Measurements from ENCODE around the gene TRAF3IP3. TPM values are rescaled to one million over a fixed set of nuclear protein-coding genes. Genes with fewer than 3 reads are reported as not detected.

The TRAF3IP3 gene
- total RNA-seq, 1 experiment from 2014 or later = not detected

DNA sequence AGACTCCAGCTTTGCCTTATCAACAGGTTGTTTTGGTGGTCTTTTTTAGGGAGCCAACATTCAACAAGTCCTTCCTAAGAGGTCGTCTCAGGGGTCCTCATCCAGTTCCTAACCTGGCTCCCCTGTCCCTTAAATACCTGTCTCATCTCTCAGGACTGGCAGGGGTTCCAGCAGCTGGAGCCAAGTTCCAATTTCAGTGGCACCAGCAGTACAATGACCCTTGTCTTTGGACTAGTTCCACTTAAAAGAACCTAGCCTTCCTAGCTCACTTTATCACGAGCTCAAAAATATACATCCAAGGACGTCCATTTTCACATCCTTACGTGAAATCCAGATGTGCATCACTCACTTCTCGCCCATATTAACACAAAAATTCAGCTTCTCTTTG is 18.7 kb upstream of the TRAF3IP3 start:
- no peaks in the 10 kb centered on the region for H3K36me3 ChIP-seq (ENCODE audit: low read depth)
- CTCF ChIA-PET = no interaction called here
- H3K27me3 ChIP-seq (ENCODE audit: insufficient read depth, low read depth) = no peaks in the 10 kb centered on the region
- no peaks in the 10 kb centered on the region for H3K9me2 ChIP-seq (ENCODE audit: insufficient read depth)
- intact Hi-C loops (cut with micrococcal nuclease; ENCODE audit: unreplicated experiment) = no loop called here
- H4K20me1 ChIP-seq (ENCODE audit: insufficient read depth) = no peaks in the 10 kb centered on the region
- H3K4me1 ChIP-seq (replicated peaks; ENCODE audit: insufficient read depth) = no peaks in the 10 kb centered on the region
- POLR2A ChIA-PET (ENCODE audit: unreplicated experiment) = no interaction called here
- H3K27ac ChIP-seq = no peak overlapping the region
- H2AFZ ChIP-seq = no peak overlapping the region
- H3K9me3 ChIP-seq (ENCODE audit: insufficient read depth, low read depth) = no peaks in the 10 kb centered on the region
- H3K4me2 ChIP-seq = no peak overlapping the region
- H3K79me2 ChIP-seq (ENCODE audit: low read depth) = no peaks in the 10 kb centered on the region
- TF ChIP-seq, protein P1, sequence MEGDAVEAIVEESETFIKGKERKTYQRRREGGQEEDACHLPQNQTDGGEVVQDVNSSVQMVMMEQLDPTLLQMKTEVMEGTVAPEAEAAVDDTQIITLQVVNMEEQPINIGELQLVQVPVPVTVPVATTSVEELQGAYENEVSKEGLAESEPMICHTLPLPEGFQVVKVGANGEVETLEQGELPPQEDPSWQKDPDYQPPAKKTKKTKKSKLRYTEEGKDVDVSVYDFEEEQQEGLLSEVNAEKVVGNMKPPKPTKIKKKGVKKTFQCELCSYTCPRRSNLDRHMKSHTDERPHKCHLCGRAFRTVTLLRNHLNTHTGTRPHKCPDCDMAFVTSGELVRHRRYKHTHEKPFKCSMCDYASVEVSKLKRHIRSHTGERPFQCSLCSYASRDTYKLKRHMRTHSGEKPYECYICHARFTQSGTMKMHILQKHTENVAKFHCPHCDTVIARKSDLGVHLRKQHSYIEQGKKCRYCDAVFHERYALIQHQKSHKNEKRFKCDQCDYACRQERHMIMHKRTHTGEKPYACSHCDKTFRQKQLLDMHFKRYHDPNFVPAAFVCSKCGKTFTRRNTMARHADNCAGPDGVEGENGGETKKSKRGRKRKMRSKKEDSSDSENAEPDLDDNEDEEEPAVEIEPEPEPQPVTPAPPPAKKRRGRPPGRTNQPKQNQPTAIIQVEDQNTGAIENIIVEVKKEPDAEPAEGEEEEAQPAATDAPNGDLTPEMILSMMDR (conservative IDR thresholded peaks at IDR 0.05) = no peak
- no peak for TF ChIP-seq EZH2 (IDR thresholded peaks at IDR 0.05; ENCODE audit: low read depth)
- H3F3A ChIP-seq (ENCODE audit: insufficient read depth, low read depth) = no peaks in the 10 kb centered on the region
- no TSS peak for BruUV-seq (replicated peaks)
- H3K4me3 ChIP-seq = no peak overlapping the region
- no peak for DNase-seq

DNA sequence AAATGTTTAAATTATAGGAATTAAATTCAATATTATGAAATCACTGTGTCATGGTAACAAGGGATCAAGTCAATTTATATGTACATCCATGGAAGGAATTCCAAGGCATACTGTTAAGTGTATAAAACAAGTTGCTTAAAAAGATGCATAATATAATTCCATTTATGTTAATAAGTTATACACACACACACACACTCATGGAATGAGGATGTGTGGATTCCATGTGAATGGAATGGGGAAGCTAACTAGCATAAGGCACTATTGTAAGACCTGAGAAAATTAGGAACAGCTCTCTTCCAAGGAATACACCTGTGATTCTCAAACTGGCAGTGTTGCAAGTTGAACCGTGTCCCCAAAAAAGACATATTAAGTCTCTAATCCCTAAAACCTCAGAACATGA is 17.6 kb upstream of the TRAF3IP3 start:
- Histone ChIP-seq H3K4me1 (replicated peaks; ENCODE audit: insufficient read depth) (no peaks in the 10 kb centered on the region), H3K27me3 (ENCODE audit: insufficient read depth, low read depth) (no peaks in the 10 kb centered on the region), H3K9me2 (ENCODE audit: insufficient read depth) (no peaks in the 10 kb centered on the region), H3K9me3 (ENCODE audit: insufficient read depth, low read depth) (no peaks in the 10 kb centered on the region), H3K4me2 (no peak overlapping the region), H3F3A (ENCODE audit: insufficient read depth, low read depth) (no peaks in the 10 kb centered on the region), H3K27ac (no peak overlapping the region), H4K20me1 (ENCODE audit: insufficient read depth) (no peaks in the 10 kb centered on the region), H2AFZ (no peak overlapping the region), H3K79me2 (ENCODE audit: low read depth) (no peaks in the 10 kb centered on the region), H3K4me3 (no peak overlapping the region), H3K36me3 (ENCODE audit: low read depth) (no peaks in the 10 kb centered on the region)
- ChIA-PET POLR2A (ENCODE audit: unreplicated experiment) (no interaction called here), CTCF (no interaction called here)
- TF ChIP-seq, protein P1 (conservative IDR thresholded peaks at IDR 0.05) = no peak
- TF ChIP-seq EZH2 (IDR thresholded peaks at IDR 0.05; ENCODE audit: low read depth) = no peak
- DNase-seq = peak in 1 of 2 experiments; percentile 45
- BruUV-seq (replicated peaks) = no TSS peak
- intact Hi-C loops (cut with micrococcal nuclease; ENCODE audit: unreplicated experiment) = no loop called here

DNA sequence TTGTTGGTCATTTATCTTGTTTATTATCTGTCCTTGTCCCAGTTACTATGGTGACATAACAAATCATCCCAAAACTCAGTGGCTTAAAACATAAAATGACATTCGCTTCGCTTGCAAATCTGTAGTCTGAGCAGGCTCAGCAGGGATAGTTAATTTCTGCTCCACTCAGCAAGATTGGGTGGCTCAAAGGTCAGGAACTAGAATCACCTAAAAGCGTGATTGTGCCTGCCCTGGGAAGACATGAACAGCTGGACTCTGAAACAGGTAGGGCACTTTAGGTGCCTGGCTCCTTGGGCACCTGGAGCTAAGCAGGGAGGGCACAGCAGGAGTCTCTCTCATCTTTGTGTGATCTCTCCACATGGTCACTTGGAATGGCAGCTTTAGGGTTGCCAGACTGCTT is 14.7 kb upstream of the TRAF3IP3 start:
- BruUV-seq (replicated peaks) = no TSS peak
- Histone ChIP-seq H3K9me3 (ENCODE audit: insufficient read depth, low read depth) (no peaks in the 10 kb centered on the region), H3K79me2 (ENCODE audit: low read depth) (no peaks in the 10 kb centered on the region), H3K27ac (no peak overlapping the region), H3K4me2 (no peak overlapping the region), H3K4me3 (no peak overlapping the region), H3K36me3 (ENCODE audit: low read depth) (no peaks in the 10 kb centered on the region), H4K20me1 (ENCODE audit: insufficient read depth) (no peaks in the 10 kb centered on the region), H3K9me2 (ENCODE audit: insufficient read depth) (no peaks in the 10 kb centered on the region), H2AFZ (no peak overlapping the region), H3K4me1 (replicated peaks; ENCODE audit: insufficient read depth) (no peaks in the 10 kb centered on the region), H3F3A (ENCODE audit: insufficient read depth, low read depth) (no peaks in the 10 kb centered on the region), H3K27me3 (ENCODE audit: insufficient read depth, low read depth) (no peaks in the 10 kb centered on the region)
- TF ChIP-seq EZH2 (IDR thresholded peaks at IDR 0.05; ENCODE audit: low read depth) = no peak
- TF ChIP-seq, protein P1 (conservative IDR thresholded peaks at IDR 0.05) = no peak
- intact Hi-C loops (cut with micrococcal nuclease; ENCODE audit: unreplicated experiment) = no loop called here
- CTCF ChIA-PET = no interaction called here
- POLR2A ChIA-PET (ENCODE audit: unreplicated experiment) = no interaction called here
- no peak for DNase-seq
